T-helper 1 cell (primary cell): Measurements from ENCODE around the gene FGF12.
"Not testable (repeated sequence)": the region's sequence is repeated elsewhere in the genome, so short reads cannot be mapped to it uniquely, and the experiment has no call there.

Experiments
- DNase-seq, 5 donors: peaks; one replicate each; pipeline ENCODE4 v3.0.0-alpha.2; 2012 to 2020
- total RNA-seq, 4 donors: gene quantifications; one replicate each; lab custom pipeline; 2026; lab: John Stamatoyannopoulos, UW

Gene FGF12
- 0 to 0.46 (median 0) reads per million in 4 donors for total RNA-seq

- no peak for DNase-seq
Observed at GRCh38 chr3:192727032-192727847, at the start of gene FGF12. Gene FGF12 (minus strand): TSS chr3:192727541.

GRCh38 chr3:192774341-192774740, 47.0 kb upstream of the FGF12 start:
- not testable (repeated sequence) for DNase-seq

GRCh38 chr3:192772240-192772894, 45.0 kb upstream of the FGF12 start:
- DNase-seq = no peak

GRCh38 chr3:192758654-192759053, 31.3 kb upstream of the FGF12 start:
- DNase-seq = no peak

GRCh38 chr3:192751148-192751547, 23.8 kb upstream of the FGF12 start:
- no peak for DNase-seq

GRCh38 chr3:192750201-192750600, 22.9 kb upstream of the FGF12 start:
- no peak for DNase-seq

GRCh38 chr3:192747746-192748145, 20.4 kb upstream of the FGF12 start:
- DNase-seq = no peak

GRCh38 chr3:192747145-192747544, 19.8 kb upstream of the FGF12 start:
- DNase-seq = no peak

GRCh38 chr3:192745150-192745549, 17.8 kb upstream of the FGF12 start:
- DNase-seq = no peak

- not testable (repeated sequence) for DNase-seq
Observed at GRCh38 chr3:192744604-192745003, 17.3 kb upstream of the FGF12 start.

- no peak for DNase-seq
Observed at GRCh38 chr3:192737506-192737905, 10.2 kb upstream of the FGF12 start.

- no peak for DNase-seq
Observed at GRCh38 chr3:192731233-192731632, 3.9 kb upstream of the FGF12 start.

- DNase-seq = no peak
Observed at GRCh38 chr3:192726385-192726784, 956 bp downstream of the FGF12 start.

- DNase-seq = no peak
Observed at GRCh38 chr3:192719964-192720363, 7.4 kb downstream of the FGF12 start.

GRCh38 chr3:192718156-192718555, 9.2 kb downstream of the FGF12 start:
- DNase-seq = no peak

- no peak for DNase-seq
Observed at GRCh38 chr3:192715126-192715525, 12.2 kb downstream of the FGF12 start.

- not testable (repeated sequence) for DNase-seq
Observed at GRCh38 chr3:192711126-192711525, 16.2 kb downstream of the FGF12 start.

- no peak for DNase-seq
Observed at GRCh38 chr3:192710366-192710765, 17.0 kb downstream of the FGF12 start.

- DNase-seq = no peak
Observed at GRCh38 chr3:192706272-192706671, 21.1 kb downstream of the FGF12 start.

GRCh38 chr3:192700885-192701284, 26.5 kb downstream of the FGF12 start:
- DNase-seq = no peak

GRCh38 chr3:192696943-192697587, 30.3 kb downstream of the FGF12 start:
- no peak for DNase-seq

GRCh38 chr3:192687488-192688152, 39.7 kb downstream of the FGF12 start:
- no peak for DNase-seq

GRCh38 chr3:192685801-192686200, 41.5 kb downstream of the FGF12 start:
- DNase-seq = no peak
